K562 (cell line): Measurements from ENCODE around the gene DDX54. TPM values are rescaled to one million over a fixed set of nuclear protein-coding genes. Genes with fewer than 3 reads are reported as not detected.
A peak's percentile ranks its signal among the peaks of the same experiment; 100 is the strongest.

ENCODE experiments used
- DMBX1 ChIP-seq: fragments of 250-450 bp; sonication (Bioruptor Pico); IDR thresholded peaks from 2 replicates; pipeline ENCODE4 v1.8.0; 2022; ENCODE audit warnings: inconsistent platforms, mild to moderate bottlenecking, moderate library complexity, borderline replicate concordance
- FOXA1 ChIP-seq: fragments of 450-650 bp; IDR thresholded peaks from 2 replicates; pipeline ENCODE4 v1.6.1; 2016; ENCODE audit warnings: mild to moderate bottlenecking, borderline replicate concordance
- HEY1 ChIP-seq: fragments of 250-450 bp; sonication (Bioruptor Pico); IDR thresholded peaks from 2 replicates; pipeline ENCODE4 v1.5.0; 2020; ENCODE audit warnings: mild to moderate bottlenecking, moderate library complexity, borderline replicate concordance
- PHF20 ChIP-seq: fragments of 450-650 bp; IDR thresholded peaks from 2 replicates; pipeline ENCODE4 v1.6.1; 2018; ENCODE audit not compliant: partially characterized antibody
- TCF3 ChIP-seq: sonication (generic); formaldehyde crosslinking; IDR thresholded peaks from 2 replicates; pipeline ENCODE4 v1.4.0; 2020; ENCODE audit warnings: mild to moderate bottlenecking, missing genetic modification reagents
- XRCC3 ChIP-seq: fragments of 450-650 bp; IDR thresholded peaks from 2 replicates; pipeline ENCODE4 v1.6.1; 2017; ENCODE audit warnings: mild to moderate bottlenecking, moderate library complexity
- ZBTB7A ChIP-seq: IDR thresholded peaks from 2 replicates; pipeline ENCODE4 v1.6.1; 2011; ENCODE audit warnings: low read depth, mild to moderate bottlenecking, low read length, moderate library complexity, borderline replicate concordance; ENCODE audit not compliant: control insufficient read depth
- ZNF57 ChIP-seq: fragments of 450-650 bp; formaldehyde crosslinking; IDR thresholded peaks from 2 replicates; pipeline ENCODE4 v1.4.0; 2020; ENCODE audit warnings: mild to moderate bottlenecking, moderate library complexity
- ZNF696 ChIP-seq: fragments of 250-450 bp; sonication (Bioruptor Pico); conservative IDR thresholded peaks from 2 replicates; pipeline ENCODE4 v1.4.0; 2020; ENCODE audit warnings: mild to moderate bottlenecking, moderate library complexity
- ZNF699 ChIP-seq: fragments of 250-450 bp; sonication (Bioruptor Pico); IDR thresholded peaks from 2 replicates; pipeline ENCODE4 v1.8.0; 2021; ENCODE audit warnings: mild to moderate bottlenecking, moderate library complexity; ENCODE audit not compliant: insufficient replicate concordance
- polyA plus RNA-seq, 8 experiments: library from polyadenylated mRNA; depleted of rRNA in 4 of 8; stranded (reverse) in 5 of 8; unstranded in 3 of 8; fragments of >200 nt; fragmentation: Nextera tagmentation in 2 of 8; fragmentation: Illumina TruSeq in 1 of 8; extraction: Ambion mirVana in 2 of 8; extraction: Trizol in 1 of 8; gene quantifications; 2 replicates each; pipeline versions ENCODE4 v1.2.1 to v1.2.3, GENCODE V29; 2011 to 2014; ENCODE audit warnings: inconsistent platforms in 1 of 8, missing spikeins in 1 of 8
- total RNA-seq, 7 experiments: library from RNA; depleted of rRNA in 6 of 7; stranded (reverse); fragments of >200 nt in 6 of 7; fragmentation: Illumina TruSeq in 2 of 7; extraction: Trizol in 2 of 7; gene quantifications; 2 replicates each; pipeline versions ENCODE4 v1.2.1 to v1.2.3, GENCODE V29; 2011 to 2021; ENCODE audit warnings: low replicate concordance in 1 of 7
- TF ChIP-seq, protein P1 (sequence below): fragments of 250-450 bp; sonication (Bioruptor Pico); IDR thresholded peaks from 2 replicates; pipeline ENCODE4 v1.4.0; 2020; ENCODE audit warnings: mild to moderate bottlenecking, moderate library complexity
- TF ChIP-seq, protein P2 (sequence below): fragments of 450-650 bp; IDR thresholded peaks from 2 replicates; pipeline ENCODE4 v1.6.1; 2018; ENCODE audit not compliant: partially characterized antibody
- TF ChIP-seq, protein P3 (sequence below): fragments of 250-450 bp; sonication (Bioruptor Pico); IDR thresholded peaks from 2 replicates; pipeline ENCODE4 v1.4.0; 2020

The DDX54 gene
- total and polyA plus RNA-seq, 9 of the 15 experiments (the other 6 are each of a cell fraction or from before 2014, with no cell fraction given) = 1.4 to 135 (median 51.4) TPM

GRCh38 chr12:113152835-113153814 is 32.2 kb downstream of the DDX54 start (continued):
- no peak for TF ChIP-seq HEY1
- peak; percentile 41; the same call in 1 of the 2 replicates for TF ChIP-seq ZBTB7A
- TF ChIP-seq, protein P1, sequence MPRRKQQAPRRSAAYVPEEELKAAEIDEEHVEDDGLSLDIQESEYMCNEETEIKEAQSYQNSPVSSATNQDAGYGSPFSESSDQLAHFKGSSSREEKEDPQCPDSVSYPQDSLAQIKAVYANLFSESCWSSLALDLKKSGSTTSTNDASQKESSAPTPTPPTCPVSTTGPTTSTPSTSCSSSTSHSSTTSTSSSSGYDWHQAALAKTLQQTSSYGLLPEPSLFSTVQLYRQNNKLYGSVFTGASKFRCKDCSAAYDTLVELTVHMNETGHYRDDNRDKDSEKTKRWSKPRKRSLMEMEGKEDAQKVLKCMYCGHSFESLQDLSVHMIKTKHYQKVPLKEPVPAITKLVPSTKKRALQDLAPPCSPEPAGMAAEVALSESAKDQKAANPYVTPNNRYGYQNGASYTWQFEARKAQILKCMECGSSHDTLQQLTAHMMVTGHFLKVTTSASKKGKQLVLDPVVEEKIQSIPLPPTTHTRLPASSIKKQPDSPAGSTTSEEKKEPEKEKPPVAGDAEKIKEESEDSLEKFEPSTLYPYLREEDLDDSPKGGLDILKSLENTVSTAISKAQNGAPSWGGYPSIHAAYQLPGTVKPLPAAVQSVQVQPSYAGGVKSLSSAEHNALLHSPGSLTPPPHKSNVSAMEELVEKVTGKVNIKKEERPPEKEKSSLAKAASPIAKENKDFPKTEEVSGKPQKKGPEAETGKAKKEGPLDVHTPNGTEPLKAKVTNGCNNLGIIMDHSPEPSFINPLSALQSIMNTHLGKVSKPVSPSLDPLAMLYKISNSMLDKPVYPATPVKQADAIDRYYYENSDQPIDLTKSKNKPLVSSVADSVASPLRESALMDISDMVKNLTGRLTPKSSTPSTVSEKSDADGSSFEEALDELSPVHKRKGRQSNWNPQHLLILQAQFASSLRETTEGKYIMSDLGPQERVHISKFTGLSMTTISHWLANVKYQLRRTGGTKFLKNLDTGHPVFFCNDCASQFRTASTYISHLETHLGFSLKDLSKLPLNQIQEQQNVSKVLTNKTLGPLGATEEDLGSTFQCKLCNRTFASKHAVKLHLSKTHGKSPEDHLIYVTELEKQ = no peak
- no peak for TF ChIP-seq ZNF696 (CRISPR knock-in tag)
- TF ChIP-seq FOXA1 = no peak
- TF ChIP-seq, protein P2, sequence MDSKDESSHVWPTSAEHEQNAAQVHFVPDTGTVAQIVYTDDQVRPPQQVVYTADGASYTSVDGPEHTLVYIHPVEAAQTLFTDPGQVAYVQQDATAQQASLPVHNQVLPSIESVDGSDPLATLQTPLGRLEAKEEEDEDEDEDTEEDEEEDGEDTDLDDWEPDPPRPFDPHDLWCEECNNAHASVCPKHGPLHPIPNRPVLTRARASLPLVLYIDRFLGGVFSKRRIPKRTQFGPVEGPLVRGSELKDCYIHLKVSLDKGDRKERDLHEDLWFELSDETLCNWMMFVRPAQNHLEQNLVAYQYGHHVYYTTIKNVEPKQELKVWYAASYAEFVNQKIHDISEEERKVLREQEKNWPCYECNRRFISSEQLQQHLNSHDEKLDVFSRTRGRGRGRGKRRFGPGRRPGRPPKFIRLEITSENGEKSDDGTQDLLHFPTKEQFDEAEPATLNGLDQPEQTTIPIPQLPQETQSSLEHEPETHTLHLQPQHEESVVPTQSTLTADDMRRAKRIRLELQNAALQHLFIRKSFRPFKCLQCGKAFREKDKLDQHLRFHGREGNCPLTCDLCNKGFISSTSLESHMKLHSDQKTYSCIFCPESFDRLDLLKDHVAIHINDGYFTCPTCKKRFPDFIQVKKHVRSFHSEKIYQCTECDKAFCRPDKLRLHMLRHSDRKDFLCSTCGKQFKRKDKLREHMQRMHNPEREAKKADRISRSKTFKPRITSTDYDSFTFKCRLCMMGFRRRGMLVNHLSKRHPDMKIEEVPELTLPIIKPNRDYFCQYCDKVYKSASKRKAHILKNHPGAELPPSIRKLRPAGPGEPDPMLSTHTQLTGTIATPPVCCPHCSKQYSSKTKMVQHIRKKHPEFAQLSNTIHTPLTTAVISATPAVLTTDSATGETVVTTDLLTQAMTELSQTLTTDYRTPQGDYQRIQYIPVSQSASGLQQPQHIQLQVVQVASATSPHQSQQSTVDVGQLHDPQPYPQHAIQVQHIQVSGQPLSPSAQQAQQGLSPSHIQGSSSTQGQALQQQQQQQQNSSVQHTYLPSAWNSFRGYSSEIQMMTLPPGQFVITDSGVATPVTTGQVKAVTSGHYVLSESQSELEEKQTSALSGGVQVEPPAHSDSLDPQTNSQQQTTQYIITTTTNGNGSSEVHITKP = no peak
- TF ChIP-seq, protein P3, sequence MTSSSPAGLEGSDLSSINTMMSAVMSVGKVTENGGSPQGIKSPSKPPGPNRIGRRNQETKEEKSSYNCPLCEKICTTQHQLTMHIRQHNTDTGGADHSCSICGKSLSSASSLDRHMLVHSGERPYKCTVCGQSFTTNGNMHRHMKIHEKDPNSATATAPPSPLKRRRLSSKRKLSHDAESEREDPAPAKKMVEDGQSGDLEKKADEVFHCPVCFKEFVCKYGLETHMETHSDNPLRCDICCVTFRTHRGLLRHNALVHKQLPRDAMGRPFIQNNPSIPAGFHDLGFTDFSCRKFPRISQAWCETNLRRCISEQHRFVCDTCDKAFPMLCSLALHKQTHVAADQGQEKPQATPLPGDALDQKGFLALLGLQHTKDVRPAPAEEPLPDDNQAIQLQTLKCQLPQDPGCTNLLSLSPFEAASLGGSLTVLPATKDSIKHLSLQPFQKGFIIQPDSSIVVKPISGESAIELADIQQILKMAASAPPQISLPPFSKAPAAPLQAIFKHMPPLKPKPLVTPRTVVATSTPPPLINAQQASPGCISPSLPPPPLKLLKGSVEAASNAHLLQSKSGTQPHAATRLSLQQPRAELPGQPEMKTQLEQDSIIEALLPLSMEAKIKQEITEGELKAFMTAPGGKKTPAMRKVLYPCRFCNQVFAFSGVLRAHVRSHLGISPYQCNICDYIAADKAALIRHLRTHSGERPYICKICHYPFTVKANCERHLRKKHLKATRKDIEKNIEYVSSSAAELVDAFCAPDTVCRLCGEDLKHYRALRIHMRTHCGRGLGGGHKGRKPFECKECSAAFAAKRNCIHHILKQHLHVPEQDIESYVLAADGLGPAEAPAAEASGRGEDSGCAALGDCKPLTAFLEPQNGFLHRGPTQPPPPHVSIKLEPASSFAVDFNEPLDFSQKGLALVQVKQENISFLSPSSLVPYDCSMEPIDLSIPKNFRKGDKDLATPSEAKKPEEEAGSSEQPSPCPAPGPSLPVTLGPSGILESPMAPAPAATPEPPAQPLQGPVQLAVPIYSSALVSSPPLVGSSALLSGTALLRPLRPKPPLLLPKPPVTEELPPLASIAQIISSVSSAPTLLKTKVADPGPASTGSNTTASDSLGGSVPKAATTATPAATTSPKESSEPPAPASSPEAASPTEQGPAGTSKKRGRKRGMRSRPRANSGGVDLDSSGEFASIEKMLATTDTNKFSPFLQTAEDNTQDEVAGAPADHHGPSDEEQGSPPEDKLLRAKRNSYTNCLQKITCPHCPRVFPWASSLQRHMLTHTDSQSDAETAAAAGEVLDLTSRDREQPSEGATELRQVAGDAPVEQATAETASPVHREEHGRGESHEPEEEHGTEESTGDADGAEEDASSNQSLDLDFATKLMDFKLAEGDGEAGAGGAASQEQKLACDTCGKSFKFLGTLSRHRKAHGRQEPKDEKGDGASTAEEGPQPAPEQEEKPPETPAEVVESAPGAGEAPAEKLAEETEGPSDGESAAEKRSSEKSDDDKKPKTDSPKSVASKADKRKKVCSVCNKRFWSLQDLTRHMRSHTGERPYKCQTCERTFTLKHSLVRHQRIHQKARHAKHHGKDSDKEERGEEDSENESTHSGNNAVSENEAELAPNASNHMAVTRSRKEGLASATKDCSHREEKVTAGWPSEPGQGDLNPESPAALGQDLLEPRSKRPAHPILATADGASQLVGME (CRISPR knock-in tag) = no peak
- no peak for TF ChIP-seq PHF20
- no peak for TF ChIP-seq ZNF57 (CRISPR knock-in tag)
- TF ChIP-seq XRCC3 = no peak
- TF ChIP-seq TCF3 (CRISPR knock-in tag) = no peak
- TF ChIP-seq ZNF699 = no peak
- TF ChIP-seq DMBX1 (CRISPR knock-in tag) = no peak
